K562 (cell line): ENCODE data around the gene CCNT1. TPM values are rescaled to one million over a fixed set of nuclear protein-coding genes. Genes with fewer than 3 reads are reported as not detected.
A peak's percentile ranks its signal among the peaks of the same experiment; 100 is the strongest.

Experiments used
- ATAC-seq: fragments of 200-7000 bp; cut with Tn5 transposase; 3 replicates; pipeline ENCODE4 v1.9.1; 2020; ENCODE audit warnings: moderate library complexity
- BruUV-seq: library from RNA; stranded (reverse); fragments of 400-500 nt; replicated peaks from 2 replicates; lab custom pipeline; 2021; lab: Mats Ljungman, UMichigan
- CTCF ChIA-PET: fragments of 300-600 bp; formaldehyde crosslinking; extraction: SDS; loops from one replicate; lab custom pipeline; 2021; ENCODE audit warnings: low intra/inter-chr PET ratio; lab: Yijun Ruan, JAX
- POLR2A ChIA-PET: fragments of 300-600, 350-650 bp; sonication (Branson Sonifier 250); formaldehyde crosslinking; extraction: SDS; loops from one replicate; lab custom pipeline; 2021; ENCODE audit warnings: antibody characterized with exemption, inconsistent platforms; lab: Yijun Ruan, JAX
- DNase-seq, 4 experiments: peaks; one replicate each; pipeline versions ENCODE4 v3.0.0 to v3.0.0-alpha.2; 2011 to 2018; ENCODE audit warnings: low spot score in 3 of 4, mixed read lengths in 3 of 4; ENCODE audit errors: extremely low read depth in 1 of 4
- FAIRE-seq: peaks from 2 replicates; lab custom pipeline; 2011; peaks lifted over from hg19 to GRCh38; lab: Jason Lieb, UNC
- H2AFZ ChIP-seq: 2 replicates; pipeline ENCODE4 v1.6.0; 2011; ENCODE audit warnings: low read depth, low read length, control low read depth, inconsistent platforms
- H3K27ac ChIP-seq: fragments of 200-600 bp; 3 replicates; pipeline ENCODE4 v1.8.0; 2011; ENCODE audit warnings: low read depth, mild to moderate bottlenecking, control low read depth, inconsistent platforms, low read length, moderate library complexity, mixed read lengths; ENCODE audit errors: extremely low read depth
- H3K27me3 ChIP-seq, 2 experiments: fragments of 300-600 bp in 1 of 2; 2 replicates in 1 of 2; 3 replicates in 1 of 2; pipeline versions ENCODE4 v1.6.0 to v1.8.0; 2011; ENCODE audit warnings: inconsistent platforms in 2 of 2, low read length in 2 of 2, mild to moderate bottlenecking in 1 of 2, mixed read lengths in 1 of 2, moderate library complexity in 1 of 2; ENCODE audit not compliant: control insufficient read depth in 2 of 2, insufficient read depth in 2 of 2
- H3K36me3 ChIP-seq: fragments of 300-600 bp; 3 replicates; pipeline ENCODE4 v1.8.0; 2011; ENCODE audit warnings: mild to moderate bottlenecking, low read length, inconsistent platforms; ENCODE audit not compliant: control insufficient read depth, insufficient read depth
- H3K4me1 ChIP-seq, 2 experiments: fragments of 200-600 bp in 1 of 2; replicated peaks in 1 of 2; 2 replicates in 1 of 2; 3 replicates in 1 of 2; pipeline versions ENCODE4 v1.5.1 to v1.8.0; 2011; ENCODE audit warnings: inconsistent platforms in 2 of 2, low read length in 2 of 2, mild to moderate bottlenecking in 1 of 2, mixed read lengths in 1 of 2, moderate library complexity in 1 of 2; ENCODE audit not compliant: control insufficient read depth in 2 of 2, insufficient read depth in 2 of 2
- H3K4me2 ChIP-seq: 2 replicates; pipeline ENCODE4 v1.6.1; 2011; ENCODE audit warnings: low read length, control low read depth, inconsistent platforms, mixed read lengths; ENCODE audit not compliant: insufficient read depth
- H3K4me3 ChIP-seq: fragments of 200-600 bp; sonication (generic), shearing (Covaris generic); 2 replicates; pipeline ENCODE4 v1.5.1; 2016; ENCODE audit warnings: control low read depth, inconsistent platforms
- H3K79me2 ChIP-seq: fragments of 200-600 bp; 3 replicates; pipeline ENCODE4 v1.8.0; 2011; ENCODE audit warnings: low read length, inconsistent platforms; ENCODE audit not compliant: control insufficient read depth, insufficient read depth
- H3K9ac ChIP-seq, 2 experiments: 2 replicates each; pipeline versions ENCODE4 v1.6.0 to v1.6.1; 2011; ENCODE audit warnings: low read depth in 2 of 2, low read length in 2 of 2, control low read depth in 1 of 2, inconsistent platforms in 1 of 2, mild to moderate bottlenecking in 1 of 2, mixed read lengths in 1 of 2; ENCODE audit not compliant: insufficient read depth in 1 of 2
- H3K9me1 ChIP-seq: one replicate; pipeline ENCODE4 v1.6.0; 2011; ENCODE audit warnings: inconsistent platforms, mild to moderate bottlenecking, low read length, moderate library complexity; ENCODE audit not compliant: control insufficient read depth, insufficient read depth
- H3K9me3 ChIP-seq: replicated peaks from 2 replicates; pipeline ENCODE4 v1.5.1; 2011; ENCODE audit warnings: low read depth, low read length, inconsistent platforms; ENCODE audit not compliant: control insufficient read depth, insufficient read depth
- H4K20me1 ChIP-seq: replicated peaks from 2 replicates; pipeline ENCODE4 v1.6.1; 2011; ENCODE audit warnings: low read length, inconsistent platforms, mixed read lengths; ENCODE audit not compliant: control insufficient read depth, insufficient read depth
- ADNP ChIP-seq: fragments of 200-800 bp; sonication (Bioruptor generic); IDR thresholded peaks from 2 replicates; pipeline ENCODE4 v1.6.1; 2016; ENCODE audit warnings: missing genetic modification characterization, missing compliant biosample characterization
- BCOR ChIP-seq: fragments of 450-650 bp; IDR thresholded peaks from 2 replicates; pipeline ENCODE4 v1.6.1; 2016
- BHLHE40 ChIP-seq: IDR thresholded peaks from 2 replicates; pipeline ENCODE4 v1.6.1; 2011; ENCODE audit warnings: low read length, improper control_type of control experiment
- BRCA1 ChIP-seq, 2 experiments: fragments of 450-650 bp in 1 of 2; sonication (generic) in 1 of 2; formaldehyde crosslinking in 1 of 2; IDR thresholded peaks; 2 replicates each; pipeline versions ENCODE4 v1.5.0 to v1.6.1; 2017 to 2020; ENCODE audit warnings: mild to moderate bottlenecking in 1 of 2, missing genetic modification reagents in 1 of 2
- CHD4 ChIP-seq: fragments of 200-600 bp; sonication (generic); IDR thresholded peaks from 3 replicates; pipeline ENCODE4 v1.6.1; 2012; ENCODE audit warnings: low read depth, mild to moderate bottlenecking, mixed read lengths, low read length, inconsistent platforms; ENCODE audit not compliant: insufficient read depth, insufficient replicate concordance, poor library complexity, severe bottlenecking
- E2F3 ChIP-seq: fragments of 250-450 bp; sonication (Bioruptor Pico); IDR thresholded peaks from 2 replicates; pipeline ENCODE4 v1.4.0; 2020; ENCODE audit warnings: mild to moderate bottlenecking
- EP300 ChIP-seq: IDR thresholded peaks from 2 replicates; pipeline ENCODE4 v1.6.1; 2012; ENCODE audit warnings: low read length, improper control_type of control experiment
- FIP1L1 ChIP-seq: fragments of 200-400 bp; formaldehyde crosslinking; IDR thresholded peaks from 2 replicates; pipeline ENCODE4 v1.6.1; 2018; ENCODE audit warnings: mild to moderate bottlenecking, low read depth, low read length; ENCODE audit not compliant: poor library complexity, severe bottlenecking
- HNRNPL ChIP-seq: fragments of 200-400 bp; formaldehyde crosslinking; IDR thresholded peaks from 2 replicates; pipeline ENCODE4 v1.6.1; 2017; ENCODE audit warnings: low read depth, mild to moderate bottlenecking, low read length
- KDM1A ChIP-seq, 2 experiments: fragments of 450-650 bp; IDR thresholded peaks; 2 replicates each; pipeline ENCODE4 v1.6.1; 2016; ENCODE audit warnings: mild to moderate bottlenecking in 2 of 2
- NELFE ChIP-seq: IDR thresholded peaks from 2 replicates; pipeline ENCODE4 v1.6.1; 2011; ENCODE audit warnings: mild to moderate bottlenecking; ENCODE audit not compliant: insufficient read depth, insufficient read length
- NFIC ChIP-seq: fragments of 450-650 bp; IDR thresholded peaks from 2 replicates; pipeline ENCODE4 v1.6.1; 2017; ENCODE audit warnings: mild to moderate bottlenecking, inconsistent platforms
- NONO ChIP-seq, 2 experiments: fragments of 200-400 bp in 1 of 2; fragments of 450-650 bp in 1 of 2; formaldehyde crosslinking in 1 of 2; IDR thresholded peaks; 2 replicates each; pipeline ENCODE4 v1.6.1; 2017; ENCODE audit warnings: low read depth in 2 of 2, mild to moderate bottlenecking in 2 of 2, moderate library complexity in 2 of 2, low read length in 1 of 2
- PHF8 ChIP-seq: fragments of 200-600 bp; sonication (generic); IDR thresholded peaks from 2 replicates; pipeline ENCODE4 v1.6.1; 2012; ENCODE audit warnings: mixed run types, mild to moderate bottlenecking, inconsistent platforms, low read length, moderate library complexity, borderline replicate concordance
- PML ChIP-seq: IDR thresholded peaks from 2 replicates; pipeline ENCODE4 v1.6.1; 2012; ENCODE audit warnings: low read length, inconsistent platforms
- RBM25 ChIP-seq: fragments of 200-400 bp; formaldehyde crosslinking; IDR thresholded peaks from 2 replicates; pipeline ENCODE4 v1.6.1; 2018; ENCODE audit warnings: low read length, low read depth, moderate library complexity; ENCODE audit not compliant: severe bottlenecking
- RCOR1 ChIP-seq, 2 experiments: IDR thresholded peaks; 2 replicates each; pipeline ENCODE4 v1.6.1; 2012; ENCODE audit warnings: low read depth in 2 of 2, low read length in 2 of 2, borderline replicate concordance in 1 of 2, improper control_type of control experiment in 1 of 2
- SMAD2 ChIP-seq: fragments of 150-350 bp; IDR thresholded peaks from 2 replicates; pipeline ENCODE4 v1.6.1; 2014; ENCODE audit warnings: low read depth, mild to moderate bottlenecking, low read length
- THAP12 ChIP-seq: fragments of 250-450 bp; sonication (Bioruptor Pico); IDR thresholded peaks from 2 replicates; pipeline ENCODE4 v1.9.0; 2021; ENCODE audit warnings: mild to moderate bottlenecking, inconsistent platforms
- TRIM24 ChIP-seq, 2 experiments: fragments of 450-650 bp; IDR thresholded peaks; 2 replicates each; pipeline ENCODE4 v1.6.1; 2016
- ZNF41 ChIP-seq: fragments of 250-450 bp; sonication (Bioruptor Pico); conservative IDR thresholded peaks from 2 replicates; pipeline ENCODE4 v1.4.0; 2020; ENCODE audit warnings: mild to moderate bottlenecking
- WGBS: fragments of 100-300 bp; shearing (Covaris generic); methylation state at CpG from one replicate; pipeline ENCODE4 v1.1.6; 2016; ENCODE audit warnings: low coverage, mixed read lengths; ENCODE audit not compliant: insufficient coverage; ENCODE audit errors: missing lambda C conversion rate; 5-methylcytosine and 5-hydroxymethylcytosine counted together
- in situ Hi-C: fragments of 300-500 bp; cut with MboI; formaldehyde crosslinking; loops from 4 replicates; pipeline ENCODE4 v1.15.0; 2018; ENCODE audit warnings: inconsistent platforms, mixed read lengths
- intact Hi-C: fragments of 100-400 bp; cut with micrococcal nuclease; formaldehyde crosslinking; loops from 2 replicates; pipeline ENCODE4 v1.14.2; 2022
- polyA plus RNA-seq, 8 experiments: library from polyadenylated mRNA; depleted of rRNA in 4 of 8; stranded (reverse) in 5 of 8; unstranded in 3 of 8; fragments of >200 nt; fragmentation: Nextera tagmentation in 2 of 8; fragmentation: Illumina TruSeq in 1 of 8; extraction: Ambion mirVana in 2 of 8; extraction: Trizol in 1 of 8; gene quantifications; 2 replicates each; pipeline versions ENCODE4 v1.2.1 to v1.2.3, GENCODE V29; 2011 to 2014; ENCODE audit warnings: inconsistent platforms in 1 of 8, missing spikeins in 1 of 8
- total RNA-seq, 7 experiments: library from RNA; depleted of rRNA in 6 of 7; stranded (reverse); fragments of >200 nt in 6 of 7; fragmentation: Illumina TruSeq in 2 of 7; extraction: Trizol in 2 of 7; gene quantifications; 2 replicates each; pipeline versions ENCODE4 v1.2.1 to v1.2.3, GENCODE V29; 2011 to 2021; ENCODE audit warnings: low replicate concordance in 1 of 7

Gene CCNT1
- total and polyA plus RNA-seq, 9 of the 15 experiments (the other 6 are each of a cell fraction or from before 2014, with no cell fraction given): 9.7 to 52.4 (median 33.4) TPM

GRCh38 chr12:48683534-48683933 lies 33.0 kb downstream of the CCNT1 start (continued):
- TF ChIP-seq THAP12: no peak
- no peak for TF ChIP-seq SMAD2
- TF ChIP-seq FIP1L1: no peak
- no peak for TF ChIP-seq NELFE
- TF ChIP-seq ZNF41: no peak
- TF ChIP-seq E2F3 (CRISPR knock-in tag): no peak
- TF ChIP-seq BHLHE40: no peak
- no peak for TF ChIP-seq PHF8
- no peak for TF ChIP-seq HNRNPL

- TF ChIP-seq RCOR1 (IDR thresholded peaks at IDR 0.05; ENCODE audit: borderline replicate concordance in 1 of 2, low read depth in 2 of 2, low read length in 2 of 2) (0 out of 4 replicates have a peak, but pooled peaks of 1 of the 2 experiments have one; percentile 17), BRCA1 (IDR thresholded peaks at IDR 0.05) (no peak), BRCA1 (CRISPR knock-in tag; IDR thresholded peaks at IDR 0.05) (no peak), EP300 (no peak), BCOR (peak; percentile 59), RBM25 (peak; percentile 94), ADNP (tag) (peak; percentile 88), PML (no peak), NFIC (no peak), NONO (IDR thresholded peaks at IDR 0.05; ENCODE audit: low read depth in 2 of 2, low read length in 1 of 2) (no peak), CHD4 (peak; percentile 50), TRIM24 (IDR thresholded peaks at IDR 0.05) (no peak), KDM1A (IDR thresholded peaks at IDR 0.05) (peak; percentile 13 to 44; a peak in 2 of 4 replicates)
- Histone ChIP-seq H4K20me1 (no peaks in the 10 kb centered on the region), H3K9me3 (no peaks in the 10 kb centered on the region), H3K27ac (no peak overlapping the region), H3K36me3 (peaks cover 36% of the 10 kb centered on the region), H3K27me3 (no peaks in the 10 kb centered on the region), H3K4me1 (peaks cover 12 to 24% of the 10 kb centered on the region in 2 experiments; a peak in 4 of 5 replicates), H3K4me2 (peak overlapping the region; percentile 86; the same call in 1 of the 2 replicates), H3K79me2 (peaks cover 42% of the 10 kb centered on the region), H3K9ac (no peak overlapping the region; a peak in 1 of 4 replicates), H3K9me1 (no peaks in the 10 kb centered on the region), H2AFZ (peak overlapping the region; percentile 97), H3K4me3 (peak overlapping the region; percentile 99)
- ChIA-PET CTCF (no interaction called here), POLR2A (interaction anchor here (1.2 to 4.7 kb wide), 6 partner anchors 8 to 583 kb away, joined by 5 to 45 read pairs (median 12); no protein-coding TSS in a partner anchor)
- DNase-seq (no peak), FAIRE-seq (no peak), ATAC-seq (no peak)
- BruUV-seq: no TSS peak
- intact Hi-C loops (loop anchor here (2.0 kb wide), 1 partner anchor 34 kb away; the partner anchor contains the start of gene CCNT1), in situ Hi-C loops (no loop called here)
- WGBS: 60% methylated on average over 2 of the region's 2 CpGs
Measured at GRCh38 chr12:48682927-48683326, 33.6 kb downstream of the CCNT1 start.
